HepG2 (cell line): Measurements from ENCODE around the gene TTYH1. TPM values are rescaled to one million over a fixed set of nuclear protein-coding genes. Genes with fewer than 3 reads are reported as not detected.

Experiments
- ARHGAP35 ChIP-seq: sonication (generic); formaldehyde crosslinking; IDR thresholded peaks from 2 replicates; pipeline ENCODE4 v1.9.0; 2022; ENCODE audit warnings: mild to moderate bottlenecking, inconsistent platforms, moderate library complexity, missing genetic modification reagents, borderline replicate concordance
- DR1 ChIP-seq: sonication (generic); formaldehyde crosslinking; IDR thresholded peaks from 2 replicates; pipeline ENCODE4 v1.8.0; 2021; ENCODE audit warnings: mild to moderate bottlenecking, missing genetic modification reagents, inconsistent platforms
- ETV6 ChIP-seq: sonication (generic); formaldehyde crosslinking; conservative IDR thresholded peaks from 2 replicates; pipeline ENCODE4 v1.4.0; 2020; ENCODE audit warnings: missing genetic modification reagents
- HNRNPUL1 ChIP-seq: fragments of 200-400 bp; formaldehyde crosslinking; IDR thresholded peaks from 2 replicates; pipeline ENCODE4 v1.6.1; 2017; ENCODE audit warnings: low read depth, mild to moderate bottlenecking, low read length, moderate library complexity
- HOXA5 ChIP-seq: sonication (generic); formaldehyde crosslinking; IDR thresholded peaks from 2 replicates; pipeline ENCODE4 v1.4.0; 2020; ENCODE audit warnings: missing genetic modification reagents
- IRF2 ChIP-seq: IDR thresholded peaks from 2 replicates; pipeline ENCODE4 v1.6.1; 2018; ENCODE audit warnings: missing genetic modification reagents, missing compliant biosample characterization
- MATR3 ChIP-seq: sonication (generic); formaldehyde crosslinking; IDR thresholded peaks from 2 replicates; pipeline ENCODE4 v1.4.0; 2020; ENCODE audit warnings: missing genetic modification reagents
- MAX ChIP-seq: IDR thresholded peaks from 2 replicates; pipeline ENCODE4 v1.6.1; 2012; ENCODE audit warnings: inconsistent platforms
- POGK ChIP-seq: sonication (generic); formaldehyde crosslinking; conservative IDR thresholded peaks from 2 replicates; pipeline ENCODE4 v1.8.0; 2022; ENCODE audit warnings: mild to moderate bottlenecking, moderate library complexity, missing genetic modification reagents
- ZBTB10 ChIP-seq: sonication (generic); formaldehyde crosslinking; IDR thresholded peaks from 2 replicates; pipeline ENCODE4 v1.4.0; 2020; ENCODE audit warnings: missing genetic modification reagents, borderline replicate concordance
- ZBTB20 ChIP-seq: sonication (generic); formaldehyde crosslinking; IDR thresholded peaks from 2 replicates; pipeline ENCODE4 v1.8.1; 2023; ENCODE audit warnings: missing genetic modification reagents, low read depth, mild to moderate bottlenecking, borderline replicate concordance
- ZC3H4 ChIP-seq: sonication (generic); formaldehyde crosslinking; IDR thresholded peaks from 2 replicates; pipeline ENCODE4 v1.4.0; 2020; ENCODE audit warnings: missing genetic modification reagents, borderline replicate concordance
- ZIK1 ChIP-seq: sonication (generic); formaldehyde crosslinking; IDR thresholded peaks from 2 replicates; pipeline ENCODE4 v1.5.0; 2020; ENCODE audit warnings: mild to moderate bottlenecking, low read depth, missing genetic modification reagents, borderline replicate concordance
- ZNF121 ChIP-seq: sonication (generic); formaldehyde crosslinking; IDR thresholded peaks from 2 replicates; pipeline ENCODE4 v1.5.0; 2020; ENCODE audit warnings: mild to moderate bottlenecking, missing genetic modification reagents
- ZNF234 ChIP-seq: sonication (generic); formaldehyde crosslinking; conservative IDR thresholded peaks from 2 replicates; pipeline ENCODE4 v1.5.1; 2020; ENCODE audit warnings: mild to moderate bottlenecking, missing genetic modification reagents
- ZNF550 ChIP-seq: sonication (generic); formaldehyde crosslinking; IDR thresholded peaks from 2 replicates; pipeline ENCODE4 v1.4.0; 2020; ENCODE audit warnings: mild to moderate bottlenecking, missing genetic modification reagents, borderline replicate concordance
- ZNF567 ChIP-seq: sonication (generic); formaldehyde crosslinking; IDR thresholded peaks from 2 replicates; pipeline ENCODE4 v1.8.1; 2023; ENCODE audit warnings: mild to moderate bottlenecking, missing genetic modification reagents, borderline replicate concordance
- ZNF7 ChIP-seq: IDR thresholded peaks from 2 replicates; pipeline ENCODE4 v1.6.1; 2016; ENCODE audit warnings: missing biosample characterization, missing genetic modification reagents
- ZNF775 ChIP-seq: sonication (generic); formaldehyde crosslinking; IDR thresholded peaks from 2 replicates; pipeline ENCODE4 v1.4.0; 2020; ENCODE audit warnings: missing genetic modification reagents, mild to moderate bottlenecking, moderate library complexity, borderline replicate concordance
- polyA plus RNA-seq, 8 experiments: library from polyadenylated mRNA; depleted of rRNA in 3 of 8; stranded (reverse) in 7 of 8; unstranded in 1 of 8; fragments of >200 nt; fragmentation: Illumina TruSeq in 4 of 8; extraction: Trizol in 4 of 8; gene quantifications; 2 replicates each; pipeline versions ENCODE4 v1.2.1 to v1.2.3, GENCODE V29; 2011 to 2016; ENCODE audit warnings: low read depth in 4 of 8, missing spikeins in 1 of 8, mixed read lengths in 1 of 8; ENCODE audit not compliant: insufficient read depth in 1 of 8
- total RNA-seq, 5 experiments: library from RNA; depleted of rRNA; stranded (reverse); fragments of >200 nt; fragmentation: Illumina TruSeq; extraction: Trizol; gene quantifications; 2 replicates each; pipeline ENCODE4 v1.2.3, GENCODE V29; 2016; ENCODE audit warnings: low read depth in 1 of 5
- TF ChIP-seq, protein P1 (sequence below): sonication (generic); formaldehyde crosslinking; IDR thresholded peaks from 2 replicates; pipeline ENCODE4 v1.5.1; 2020; ENCODE audit warnings: mild to moderate bottlenecking, moderate library complexity, missing genetic modification reagents
- TF ChIP-seq, protein P2 (sequence below): sonication (generic); formaldehyde crosslinking; IDR thresholded peaks from 2 replicates; pipeline ENCODE4 v1.5.1; 2020; ENCODE audit warnings: missing genetic modification reagents, mild to moderate bottlenecking, borderline replicate concordance

Gene TTYH1
- total and polyA plus RNA-seq, 2 of the 13 experiments (the other 11 are each of a cell fraction or from before 2014, with no cell fraction given), result 6.9 to 19.9 TPM

GRCh38 chr19:54448774-54449700 is 33.8 kb downstream of the TTYH1 start, which contains the start of gene LENG8 (continued):
- TF ChIP-seq ZBTB20 (CRISPR knock-in tag) (peak; percentile 83; the same call in 1 of the 2 replicates), ZNF7 (no peak), DR1 (CRISPR knock-in tag) (peak; percentile 82), HNRNPUL1 (no peak), ZC3H4 (CRISPR knock-in tag) (no peak), ZIK1 (CRISPR knock-in tag) (peak; percentile 86), POGK (CRISPR knock-in tag) (peak; percentile 59; the same call in 1 of the 2 replicates), ZNF550 (CRISPR knock-in tag) (peak; percentile 55; the same call in 1 of the 2 replicates), ZNF775 (no peak), HOXA5 (CRISPR knock-in tag) (no peak; the same call in 1 of the 2 replicates), ZNF121 (CRISPR knock-in tag) (0 out of 2 replicates have a peak, but pooled peaks have one; percentile 36), ZNF567 (CRISPR knock-in tag) (peak; percentile 70), IRF2 (CRISPR knock-in tag) (peak; percentile 48; the same call in 1 of the 2 replicates), MATR3 (CRISPR knock-in tag) (no peak), MAX (peak; percentile 90), ZNF234 (CRISPR knock-in tag) (0 out of 2 replicates have a peak, but pooled peaks have one; percentile 12), ETV6 (CRISPR knock-in tag) (no peak), ARHGAP35 (CRISPR knock-in tag) (peak; percentile 89), ZBTB10 (0 out of 2 replicates have a peak, but pooled peaks have one; percentile 22)
- TF ChIP-seq, protein P1, sequence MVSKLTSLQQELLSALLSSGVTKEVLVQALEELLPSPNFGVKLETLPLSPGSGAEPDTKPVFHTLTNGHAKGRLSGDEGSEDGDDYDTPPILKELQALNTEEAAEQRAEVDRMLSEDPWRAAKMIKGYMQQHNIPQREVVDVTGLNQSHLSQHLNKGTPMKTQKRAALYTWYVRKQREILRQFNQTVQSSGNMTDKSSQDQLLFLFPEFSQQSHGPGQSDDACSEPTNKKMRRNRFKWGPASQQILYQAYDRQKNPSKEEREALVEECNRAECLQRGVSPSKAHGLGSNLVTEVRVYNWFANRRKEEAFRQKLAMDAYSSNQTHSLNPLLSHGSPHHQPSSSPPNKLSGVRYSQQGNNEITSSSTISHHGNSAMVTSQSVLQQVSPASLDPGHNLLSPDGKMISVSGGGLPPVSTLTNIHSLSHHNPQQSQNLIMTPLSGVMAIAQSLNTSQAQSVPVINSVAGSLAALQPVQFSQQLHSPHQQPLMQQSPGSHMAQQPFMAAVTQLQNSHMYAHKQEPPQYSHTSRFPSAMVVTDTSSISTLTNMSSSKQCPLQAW (CRISPR knock-in tag), result no peak
- TF ChIP-seq, protein P2, sequence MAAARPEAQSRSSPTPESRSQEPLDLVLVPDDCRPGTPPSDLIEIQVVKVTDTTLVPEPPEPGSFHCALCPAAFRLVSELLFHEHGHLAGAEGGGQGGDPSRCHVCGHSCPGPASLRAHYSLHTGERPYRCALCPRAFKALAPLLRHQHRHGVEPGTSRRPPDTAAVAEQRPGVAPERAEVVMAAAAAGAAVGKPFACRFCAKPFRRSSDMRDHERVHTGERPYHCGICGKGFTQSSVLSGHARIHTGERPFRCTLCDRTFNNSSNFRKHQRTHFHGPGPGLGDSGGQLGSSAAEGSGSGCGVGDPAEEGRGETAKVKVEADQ (CRISPR knock-in tag), result peak; percentile 98; the same call in 1 of the 2 replicates
